ENCODE results near the gene MLIP. TPM values are rescaled to one million over a fixed set of nuclear protein-coding genes. Genes with fewer than 3 reads are reported as not detected.

MLIP gene
- total RNA-seq, 1 experiment from 2014 or later = 0.59 TPM

- no peak for ATAC-seq
- no peak for DNase-seq (ENCODE audit: low read depth, low spot score)
- POLR2A ChIA-PET = no interaction called here
- RAD21 ChIA-PET (ENCODE audit: low non-redundant PET in 1 of 2, low total read pairs in 2 of 2, uncharacterized antibody in 2 of 2, unreplicated experiment in 2 of 2) = no interaction called here
- no peaks in the 10 kb centered on the region for H3K79me2 ChIP-seq (ENCODE audit: insufficient read depth, low read length)
- H2AFZ ChIP-seq (ENCODE audit: low read depth, low read length, poor library complexity, severe bottlenecking) = no peak within 1 kb of the TSS
- H3K4me1 ChIP-seq (ENCODE audit: control insufficient read depth in 1 of 2, insufficient read depth in 2 of 2, low read length in 2 of 2) = no peaks in the 10 kb centered on the region
- H3K27me3 ChIP-seq (ENCODE audit: insufficient read depth, low read length) = no peaks in the 10 kb centered on the region
- CTCF ChIA-PET = no interaction called here
- no peaks in the 10 kb centered on the region for H3K9me2 ChIP-seq (ENCODE audit: insufficient read depth)
- H3K4me3 ChIP-seq (replicated peaks in 1 of 2; ENCODE audit: low read depth in 1 of 2, low read length in 2 of 2) = no peak within 1 kb of the TSS
- H3K36me3 ChIP-seq (ENCODE audit: control insufficient read depth in 1 of 2, insufficient read depth in 2 of 2, low read length in 2 of 2) = no peaks in the 10 kb centered on the region
- no peaks in the 10 kb centered on the region for H3K9me3 ChIP-seq (ENCODE audit: control insufficient read depth in 1 of 2, insufficient read depth in 1 of 2, low read depth in 1 of 2, low read length in 2 of 2)
- H3K4me2 ChIP-seq (ENCODE audit: low read length) = no peak within 1 kb of the TSS
- TF ChIP-seq ATF3 (IDR thresholded peaks at IDR 0.05) (no peak), SRF (IDR thresholded peaks at IDR 0.05; ENCODE audit: low read depth) (no peak), ZFX (IDR thresholded peaks at IDR 0.05) (no peak), ZNF274 (IDR thresholded peaks at IDR 0.05; ENCODE audit: low read depth, low read length) (no peak), ELF1 (IDR thresholded peaks at IDR 0.05; ENCODE audit: borderline replicate concordance, low read depth) (no peak), EGR1 (IDR thresholded peaks at IDR 0.05; ENCODE audit: low read depth) (no peak), CEBPB (IDR thresholded peaks at IDR 0.05; ENCODE audit: low read depth) (no peak), MAX (IDR thresholded peaks at IDR 0.05) (no peak)
- no peaks in the 10 kb centered on the region for H4K20me1 ChIP-seq (ENCODE audit: insufficient read depth)
- no TSS peak for BruUV-seq (replicated peaks)
- no peak within 1 kb of the TSS for H3K9ac ChIP-seq (ENCODE audit: low read length)
- no peak within 1 kb of the TSS for H3K27ac ChIP-seq (ENCODE audit: low read depth, low read length)
- intact Hi-C loops (cut with micrococcal nuclease) = no loop called here
These were observed 197.2 kb downstream of the MLIP start, which contains the start of gene TINAG for GRCh38 chr6:54308289-54308985. Gene TINAG (plus strand): TSS chr6:54308441. CDS start chr6:54308551, 110 bp downstream.

- no peak for DNase-seq (ENCODE audit: low read depth, low spot score)
- Histone ChIP-seq H3K79me2 (ENCODE audit: insufficient read depth, low read length) (no peaks in the 10 kb centered on the region), H3K36me3 (ENCODE audit: control insufficient read depth in 1 of 2, insufficient read depth in 2 of 2, low read length in 2 of 2) (no peaks in the 10 kb centered on the region), H2AFZ (ENCODE audit: low read depth, low read length, poor library complexity, severe bottlenecking) (no peak overlapping the region), H3K9me3 (ENCODE audit: control insufficient read depth in 1 of 2, insufficient read depth in 1 of 2, low read depth in 1 of 2, low read length in 2 of 2) (no peaks in the 10 kb centered on the region), H3K9ac (ENCODE audit: low read length) (no peak overlapping the region), H3K4me1 (ENCODE audit: control insufficient read depth in 1 of 2, insufficient read depth in 2 of 2, low read length in 2 of 2) (no peaks in the 10 kb centered on the region), H3K27ac (ENCODE audit: low read depth, low read length) (no peak overlapping the region), H3K4me2 (ENCODE audit: low read length) (no peak overlapping the region), H4K20me1 (ENCODE audit: insufficient read depth) (no peaks in the 10 kb centered on the region), H3K27me3 (ENCODE audit: insufficient read depth, low read length) (no peaks in the 10 kb centered on the region), H3K4me3 (replicated peaks in 1 of 2; ENCODE audit: low read depth in 1 of 2, low read length in 2 of 2) (no peak overlapping the region), H3K9me2 (ENCODE audit: insufficient read depth) (no peaks in the 10 kb centered on the region)
- RAD21 ChIA-PET (ENCODE audit: low non-redundant PET in 1 of 2, low total read pairs in 2 of 2, uncharacterized antibody in 2 of 2, unreplicated experiment in 2 of 2) = no interaction called here
- intact Hi-C loops (cut with micrococcal nuclease) = no loop called here
- CTCF ChIA-PET = no interaction called here
- no TSS peak for BruUV-seq (replicated peaks)
- TF ChIP-seq FOSL1 (IDR thresholded peaks at IDR 0.05; ENCODE audit: low read depth) (no peak), POLR2AphosphoS5 (IDR thresholded peaks at IDR 0.05; ENCODE audit: low read depth, low read length) (no peak), SRF (IDR thresholded peaks at IDR 0.05; ENCODE audit: low read depth) (no peak), ELF1 (IDR thresholded peaks at IDR 0.05; ENCODE audit: borderline replicate concordance, low read depth) (no peak), EGR1 (IDR thresholded peaks at IDR 0.05; ENCODE audit: low read depth) (no peak), MAX (IDR thresholded peaks at IDR 0.05) (no peak), ZBTB33 (IDR thresholded peaks at IDR 0.05; ENCODE audit: extremely low read depth, insufficient replicate concordance, low read length) (no peak), TCF7L2 (IDR thresholded peaks at IDR 0.05; ENCODE audit: borderline replicate concordance, extremely low read depth, insufficient read depth, insufficient read length) (no peak), RAD21 (IDR thresholded peaks at IDR 0.05; ENCODE audit: low read depth) (no peak), CTCF (IDR thresholded peaks at IDR 0.05 in 2 of 3, conservative IDR thresholded peaks at IDR 0.05 in 1 of 3; ENCODE audit: borderline replicate concordance in 1 of 3, insufficient read depth in 1 of 3, low read depth in 2 of 3, low read length in 2 of 3) (no peak), POLR2A (IDR thresholded peaks at IDR 0.05; ENCODE audit: borderline replicate concordance, extremely low read depth, insufficient read depth, insufficient read length) (no peak), SP1 (IDR thresholded peaks at IDR 0.05; ENCODE audit: low read depth) (no peak)
- ATAC-seq = no peak
- POLR2A ChIA-PET = no interaction called here
These were observed 197.7 kb downstream of the MLIP start for GRCh38 chr6:54308986-54309315.

Measured in HCT116 (cell line).